PC-3 (cell line): ENCODE measurements around the gene PLD1. TPM values are rescaled to one million over a fixed set of nuclear protein-coding genes. Genes with fewer than 3 reads are reported as not detected.

ENCODE experiments used
- ATAC-seq: fragments of 200-7000 bp; cut with Tn5 transposase; 2 replicates; pipeline ENCODE4 v1.9.1; 2020; ENCODE audit warnings: mild to moderate bottlenecking, moderate library complexity
- BruUV-seq: library from RNA; stranded (reverse); fragments of 400-500 nt; replicated peaks from 2 replicates; lab custom pipeline; 2021; lab: Mats Ljungman, UMichigan
- CTCF ChIA-PET: fragments of 300-600 bp; sonication (Branson Sonifier 250); formaldehyde crosslinking; loops from one replicate; lab custom pipeline; 2022; ENCODE audit warnings: antibody characterized with exemption; lab: Charles Lee
- POLR2A ChIA-PET: fragments of 300-600 bp; sonication (Branson Sonifier 250); formaldehyde crosslinking; loops from one replicate; lab custom pipeline; 2022; ENCODE audit warnings: antibody characterized with exemption; ENCODE audit not compliant: unreplicated experiment; lab: Charles Lee
- DNase-seq: peaks from one replicate; pipeline ENCODE4 v3.0.0-alpha.2; 2015
- H2AFZ ChIP-seq: fragments of 300-600 bp; sonication (generic); 2 replicates; pipeline ENCODE4 v1.6.0; 2016; ENCODE audit warnings: antibody characterized with exemption, low read length
- H3F3A ChIP-seq: fragments of 300-600 bp; sonication (generic); one replicate; pipeline ENCODE4 v1.6.0; 2017; ENCODE audit warnings: antibody characterized with exemption, low read length, control low read depth, mild to moderate bottlenecking; ENCODE audit not compliant: unreplicated experiment
- H3K27ac ChIP-seq: fragments of 300-600 bp; sonication (generic); 2 replicates; pipeline ENCODE4 v1.5.1; 2016; ENCODE audit warnings: mild to moderate bottlenecking, low read length
- H3K27me3 ChIP-seq: fragments of 300-600 bp; sonication (generic); 2 replicates; pipeline ENCODE4 v1.6.1; 2016; ENCODE audit warnings: low read length, mixed read lengths
- H3K36me3 ChIP-seq: fragments of 300-600 bp; sonication (generic); 2 replicates; pipeline ENCODE4 v1.6.1; 2016; ENCODE audit warnings: low read depth, mixed run types, low read length, mixed read lengths
- H3K4me1 ChIP-seq: fragments of 300-600 bp; sonication (generic); 2 replicates; pipeline ENCODE4 v1.5.1; 2016; ENCODE audit warnings: low read length; ENCODE audit not compliant: insufficient read depth
- H3K4me2 ChIP-seq: fragments of 300-600 bp; sonication (generic); 2 replicates; pipeline ENCODE4 v1.6.0; 2016; ENCODE audit warnings: low read length
- H3K4me3 ChIP-seq: fragments of 300-600 bp; sonication (generic); 2 replicates; pipeline ENCODE4 v1.5.1; 2016; ENCODE audit warnings: mild to moderate bottlenecking, low read length, mixed read lengths
- H3K79me2 ChIP-seq: fragments of 300-600 bp; sonication (generic); 2 replicates; pipeline ENCODE4 v1.6.1; 2017; ENCODE audit warnings: low read length, mixed read lengths
- H3K9ac ChIP-seq: fragments of 300-600 bp; sonication (generic); 2 replicates; pipeline ENCODE4 v1.6.0; 2016; ENCODE audit warnings: mild to moderate bottlenecking, low read length
- H3K9me2 ChIP-seq: fragments of 300-600 bp; sonication (generic); replicated peaks from 2 replicates; pipeline ENCODE4 v1.6.1; 2016; ENCODE audit warnings: mixed run types, low read length, mixed read lengths
- H3K9me3 ChIP-seq: fragments of 300-600 bp; sonication (generic); 2 replicates; pipeline ENCODE4 v1.6.1; 2016; ENCODE audit warnings: low read length, mixed read lengths
- H4K20me1 ChIP-seq: fragments of 300-600 bp; sonication (generic); 2 replicates; pipeline ENCODE4 v1.6.1; 2016; ENCODE audit warnings: low read length, mixed read lengths
- CTCF ChIP-seq: fragments of 300-600 bp; sonication (generic); conservative IDR thresholded peaks from 2 replicates; pipeline ENCODE4 v1.5.1; 2017; ENCODE audit warnings: antibody characterized with exemption, low read depth, mild to moderate bottlenecking, low read length
- EZH2 ChIP-seq: fragments of 300-600 bp; sonication (generic); IDR thresholded peaks from one replicate; pipeline ENCODE4 v1.6.1; 2017; ENCODE audit warnings: antibody characterized with exemption, mild to moderate bottlenecking, low read length; ENCODE audit not compliant: unreplicated experiment
- EZH2phosphoT487 ChIP-seq: fragments of 300-600 bp; sonication (generic); IDR thresholded peaks from 2 replicates; pipeline ENCODE4 v1.6.1; 2018; ENCODE audit warnings: mild to moderate bottlenecking, antibody characterized with exemption, low read length, borderline replicate concordance
- intact Hi-C: fragments of 100-400 bp; cut with micrococcal nuclease; formaldehyde crosslinking; loops from 2 replicates; pipeline ENCODE4 v1.9.0; 2023
- total RNA-seq: library from RNA; depleted of rRNA; stranded (reverse); fragments of >200 nt; gene quantifications from 2 replicates; pipeline ENCODE4 v1.2.3, GENCODE V29; 2014

Gene PLD1
- total RNA-seq, 1 experiment from 2014 or later: 7.3 TPM

DNA sequence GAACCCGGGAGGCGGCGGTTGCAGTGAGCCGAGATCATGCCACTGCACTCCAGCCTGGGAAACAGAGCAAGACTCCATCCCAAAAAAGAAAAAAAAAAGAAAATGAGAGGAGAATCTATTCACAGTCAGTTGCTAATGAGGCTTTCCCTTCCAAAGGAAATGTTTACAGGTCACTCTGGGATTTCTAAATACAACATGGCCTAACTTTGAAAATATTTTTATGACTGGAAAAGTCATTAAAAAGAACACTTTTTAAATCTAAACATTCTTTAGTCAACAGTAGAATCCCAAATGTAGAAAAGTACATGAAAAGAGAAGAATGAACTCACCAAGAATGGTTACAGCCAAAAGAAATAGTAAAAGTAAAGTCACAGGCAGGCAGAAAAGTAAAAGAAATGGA lies 78.6 kb downstream of the PLD1 start:
- no peaks in the 10 kb centered on the region for H3K9me2 ChIP-seq
- no peaks in the 10 kb centered on the region for H3K36me3 ChIP-seq
- H3K9me3 ChIP-seq: no peaks in the 10 kb centered on the region
- H3K9ac ChIP-seq: no peak overlapping the region
- DNase-seq: no peak
- no peaks in the 10 kb centered on the region for H3K79me2 ChIP-seq
- no TSS peak for BruUV-seq
- H3K27me3 ChIP-seq: no peaks in the 10 kb centered on the region
- no peak for TF ChIP-seq CTCF
- TF ChIP-seq EZH2phosphoT487: no peak
- TF ChIP-seq EZH2: no peak
- intact Hi-C loops: no loop called here
- POLR2A ChIA-PET: no interaction called here
- H4K20me1 ChIP-seq: no peaks in the 10 kb centered on the region
- H3K27ac ChIP-seq: no peak overlapping the region
- no peak overlapping the region for H3K4me3 ChIP-seq
- H2AFZ ChIP-seq: no peak overlapping the region
- no peaks in the 10 kb centered on the region for H3F3A ChIP-seq
- no peak overlapping the region for H3K4me2 ChIP-seq
- CTCF ChIA-PET: no interaction called here
- no peaks in the 10 kb centered on the region for H3K4me1 ChIP-seq
- ATAC-seq: no peak

DNA sequence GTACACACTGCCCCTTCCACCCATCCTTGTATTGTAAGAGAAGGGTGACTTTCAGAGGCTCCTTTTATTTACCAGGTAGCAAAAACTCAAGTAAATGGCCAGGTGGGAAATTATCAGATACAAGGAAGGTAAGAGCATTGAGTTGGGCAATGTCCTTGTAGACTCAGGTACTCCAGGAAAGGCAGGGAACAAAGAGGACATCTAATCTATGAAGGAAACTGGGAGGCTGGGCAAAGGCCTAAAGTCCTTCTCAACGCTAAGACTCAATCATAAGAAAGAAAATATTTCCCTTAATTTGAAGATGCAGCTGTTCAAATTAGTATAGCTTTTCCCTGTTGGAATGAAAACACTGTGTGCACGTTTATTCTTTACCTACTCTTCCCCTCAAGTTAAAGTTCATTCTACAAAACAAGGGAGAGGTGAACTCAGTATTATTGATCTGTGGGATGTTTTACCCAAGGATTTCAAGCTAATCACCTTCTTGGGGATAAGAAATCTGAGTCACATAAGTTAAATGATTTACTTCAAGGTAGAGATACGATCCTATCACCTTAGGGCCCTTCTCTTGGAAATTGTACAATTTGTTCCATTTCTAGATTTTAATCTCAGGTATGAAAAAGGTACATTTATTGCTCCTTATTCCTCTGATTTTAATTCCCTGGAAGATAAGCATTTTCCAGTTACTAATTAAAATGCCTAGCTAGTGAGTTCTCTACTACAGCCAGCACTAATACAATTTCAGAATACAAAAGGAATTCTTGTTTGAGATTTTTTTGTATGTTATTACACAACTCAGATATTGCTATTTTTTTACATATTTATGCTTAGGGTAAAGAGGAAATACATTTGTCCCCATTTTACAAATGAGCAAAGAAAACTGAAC lies 80.6 kb downstream of the PLD1 start:
- no peak for ATAC-seq
- H3K36me3 ChIP-seq: no peaks in the 10 kb centered on the region
- CTCF ChIA-PET: no interaction called here
- BruUV-seq: no TSS peak
- H3K4me2 ChIP-seq: no peak overlapping the region
- H3K9me3 ChIP-seq: no peaks in the 10 kb centered on the region
- no peaks in the 10 kb centered on the region for H3F3A ChIP-seq
- DNase-seq: no peak
- no peak overlapping the region for H3K4me3 ChIP-seq
- H3K9ac ChIP-seq: no peak overlapping the region
- no peaks in the 10 kb centered on the region for H4K20me1 ChIP-seq
- TF ChIP-seq EZH2 (no peak), EZH2phosphoT487 (no peak), CTCF (no peak)
- H3K27ac ChIP-seq: no peak overlapping the region
- H2AFZ ChIP-seq: no peak overlapping the region
- no peaks in the 10 kb centered on the region for H3K4me1 ChIP-seq
- no peaks in the 10 kb centered on the region for H3K9me2 ChIP-seq
- no peaks in the 10 kb centered on the region for H3K79me2 ChIP-seq
- H3K27me3 ChIP-seq: no peaks in the 10 kb centered on the region
- intact Hi-C loops: no loop called here
- POLR2A ChIA-PET: no interaction called here

GRCh38 chr3:171727288-171727687 lies 83.0 kb downstream of the PLD1 start:
- Histone ChIP-seq H4K20me1 (no peaks in the 10 kb centered on the region), H3K4me2 (no peak overlapping the region), H3K9me2 (no peaks in the 10 kb centered on the region), H3K27ac (no peak overlapping the region), H3K4me1 (no peaks in the 10 kb centered on the region), H3K36me3 (no peaks in the 10 kb centered on the region), H2AFZ (no peak overlapping the region), H3K79me2 (no peaks in the 10 kb centered on the region), H3K4me3 (no peak overlapping the region), H3F3A (no peaks in the 10 kb centered on the region), H3K9ac (no peak overlapping the region), H3K27me3 (no peaks in the 10 kb centered on the region), H3K9me3 (no peaks in the 10 kb centered on the region)
- POLR2A ChIA-PET: no interaction called here
- TF ChIP-seq EZH2 (no peak), EZH2phosphoT487 (no peak), CTCF (no peak)
- CTCF ChIA-PET: no interaction called here
- intact Hi-C loops: no loop called here
- DNase-seq: no peak
- ATAC-seq: no peak
- no TSS peak for BruUV-seq
